ENCODE measurements around the gene PALMD.

DNA sequence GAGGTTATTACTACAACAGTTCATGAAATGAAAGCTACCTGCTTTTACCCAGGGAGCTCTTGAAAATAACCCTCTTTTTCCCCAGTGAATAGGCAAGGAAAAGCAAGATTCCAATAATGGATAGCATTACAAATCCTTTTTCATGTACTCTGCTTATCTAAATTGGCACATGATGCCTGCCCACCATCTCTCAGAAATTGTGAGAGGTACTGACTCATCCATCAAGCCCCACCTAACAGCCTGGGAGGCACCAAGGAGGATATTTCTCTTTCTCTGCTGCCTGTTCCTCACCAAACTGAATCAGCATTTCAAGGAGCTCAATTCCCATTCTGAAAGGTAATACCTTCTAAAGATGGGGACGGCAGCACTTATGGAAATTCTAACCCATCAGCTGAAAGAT is 34.4 kb downstream of the PALMD start:
- TF ChIP-seq CTCF (IDR thresholded peaks at IDR 0.05) (no peak), POLR2A (IDR thresholded peaks at IDR 0.05) (no peak)
